GM23248 (cell line): ENCODE results near the gene CCDC142. TPM values are rescaled to one million over a fixed set of nuclear protein-coding genes. Genes with fewer than 3 reads are reported as not detected.

Experiments used
- DNase-seq: peaks from one replicate; pipeline ENCODE4 v3.0.0-alpha.2; 2015
- H2AFZ ChIP-seq: fragments of 200-600 bp; sonication (generic); 2 replicates; pipeline ENCODE4 v1.6.1; 2016; ENCODE audit warnings: antibody characterized with exemption
- H3F3A ChIP-seq: fragments of 200-600 bp; sonication (generic); 2 replicates; pipeline ENCODE4 v1.6.1; 2016; ENCODE audit warnings: mild to moderate bottlenecking, antibody characterized with exemption, mixed run types; ENCODE audit not compliant: insufficient read depth
- H3K27ac ChIP-seq: fragments of 200-600 bp; sonication (generic); 2 replicates; pipeline ENCODE4 v1.5.1; 2016; ENCODE audit warnings: mild to moderate bottlenecking
- H3K27me3 ChIP-seq: fragments of 200-600 bp; sonication (generic); replicated peaks from 2 replicates; pipeline ENCODE4 v1.6.1; 2016; ENCODE audit warnings: mild to moderate bottlenecking; ENCODE audit not compliant: insufficient read depth
- H3K36me3 ChIP-seq: fragments of 200-600 bp; sonication (generic); 2 replicates; pipeline ENCODE4 v1.6.1; 2016; ENCODE audit warnings: low read depth, mild to moderate bottlenecking
- H3K4me1 ChIP-seq: fragments of 200-600 bp; sonication (generic); 2 replicates; pipeline ENCODE4 v1.6.1; 2016; ENCODE audit warnings: mild to moderate bottlenecking; ENCODE audit not compliant: insufficient read depth
- H3K4me2 ChIP-seq: fragments of 200-600 bp; sonication (generic); one replicate; pipeline ENCODE4 v1.6.1; 2016; ENCODE audit warnings: mild to moderate bottlenecking; ENCODE audit not compliant: unreplicated experiment
- H3K4me3 ChIP-seq: fragments of 200-600 bp; sonication (generic); 2 replicates; pipeline ENCODE4 v1.5.1; 2016; ENCODE audit warnings: mild to moderate bottlenecking
- H3K79me2 ChIP-seq: fragments of 200-600 bp; sonication (generic); 2 replicates; pipeline ENCODE4 v1.6.1; 2016; ENCODE audit warnings: mild to moderate bottlenecking; ENCODE audit not compliant: insufficient read depth
- H3K9ac ChIP-seq: fragments of 200-600 bp; sonication (generic); 2 replicates; pipeline ENCODE4 v1.6.1; 2016; ENCODE audit warnings: mild to moderate bottlenecking
- H3K9me2 ChIP-seq: fragments of 200-600 bp; sonication (generic); 2 replicates; pipeline ENCODE4 v1.6.1; 2016; ENCODE audit warnings: mixed run types, mild to moderate bottlenecking, moderate library complexity; ENCODE audit not compliant: insufficient read depth
- H3K9me3 ChIP-seq: fragments of 200-600 bp; sonication (generic); one replicate; pipeline ENCODE4 v1.6.1; 2017; ENCODE audit warnings: low read depth
- H4K20me1 ChIP-seq: fragments of 200-600 bp; sonication (generic); 2 replicates; pipeline ENCODE4 v1.6.0; 2016; ENCODE audit not compliant: insufficient read depth
- EZH2 ChIP-seq: fragments of 200-600 bp; sonication (generic); IDR thresholded peaks from 2 replicates; pipeline ENCODE4 v1.6.1; 2018; ENCODE audit warnings: antibody characterized with exemption, mild to moderate bottlenecking; ENCODE audit not compliant: insufficient read depth, poor library complexity, severe bottlenecking
- EZH2phosphoT487 ChIP-seq: fragments of 200-600 bp; sonication (generic); IDR thresholded peaks from 2 replicates; pipeline ENCODE4 v1.6.1; 2018; ENCODE audit warnings: antibody characterized with exemption, moderate library complexity, mild to moderate bottlenecking, low read depth; ENCODE audit not compliant: insufficient read depth
- whole genome bisulfite sequencing, 2 experiments: methylation state at CpG; one replicate each; pipeline ENCODE4 v1.1.6; 2015 to 2017; ENCODE audit warnings: low lambda C conversion rate in 2 of 2, low coverage in 1 of 2; ENCODE audit errors: missing lambda C conversion rate in 2 of 2; 5-methylcytosine and 5-hydroxymethylcytosine counted together
- in situ Hi-C: fragments of 300-500 bp; cut with MboI; formaldehyde crosslinking; loops from 2 replicates; pipeline ENCODE4 v1.15.0; 2020
- polyA plus RNA-seq: library from polyadenylated mRNA; unstranded; fragments of >200 nt; fragmentation: Nextera tagmentation; extraction: Ambion mirVana; gene quantifications from 2 replicates; pipeline ENCODE4 v1.2.1, GENCODE V29; 2016
- total RNA-seq: library from RNA; depleted of rRNA; stranded (reverse); fragments of >200 nt; shearing (Covaris generic); gene quantifications from 2 replicates; pipeline ENCODE4 v1.2.3, GENCODE V29; 2014

CCDC142 gene
- total and polyA plus RNA-seq, 2 experiments from 2014 or later, result 5.1 to 6.8 TPM

DNA sequence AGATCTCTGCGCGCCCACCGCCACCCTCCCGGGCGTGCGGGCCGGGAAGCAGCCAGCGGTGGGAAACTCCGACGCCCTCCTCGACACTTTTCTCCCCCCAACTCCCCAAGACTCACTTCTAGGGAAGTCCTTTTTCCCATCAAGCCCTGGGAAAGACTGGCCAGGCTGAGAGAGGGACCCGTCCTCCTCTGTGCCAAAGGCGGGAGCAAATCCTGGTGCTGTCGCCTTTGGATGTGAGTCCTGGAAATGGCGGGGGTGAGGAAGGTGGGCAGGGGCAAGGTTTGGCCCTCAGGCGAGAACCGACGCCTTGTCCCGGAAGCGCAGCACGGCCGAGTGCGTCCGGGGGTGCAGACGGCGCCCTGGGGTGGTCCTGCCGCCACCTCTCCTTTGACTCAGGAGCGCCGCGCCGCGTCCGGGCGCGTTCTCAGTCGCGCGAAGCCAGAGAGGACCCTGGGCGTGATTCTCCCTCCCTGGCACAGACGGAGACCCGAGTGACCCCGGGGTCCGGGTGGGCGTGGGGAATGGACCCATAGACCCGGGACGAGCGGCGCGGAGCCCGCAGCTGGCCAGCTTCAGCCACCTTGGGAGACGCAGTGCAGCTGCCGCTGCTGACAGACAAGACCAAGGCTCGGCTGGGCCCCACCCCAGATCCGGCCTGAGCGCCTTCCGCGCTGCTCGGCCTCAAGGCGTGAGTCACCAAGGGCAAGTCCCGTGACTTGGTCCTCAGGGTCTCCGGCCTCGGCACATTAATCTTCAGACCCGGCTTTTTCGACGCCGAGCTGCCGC is 20.1 kb upstream of the CCDC142 start:
- H3K36me3 ChIP-seq, result no peaks in the 10 kb centered on the region
- H3K27me3 ChIP-seq, result no peaks in the 10 kb centered on the region
- H3F3A ChIP-seq, result peaks cover 18% of the 10 kb centered on the region
- no peaks in the 10 kb centered on the region for H4K20me1 ChIP-seq
- peak overlapping the region; percentile 76 for H3K4me3 ChIP-seq
- WGBS, 2 experiments, result 2% methylated on average over 24 to 54 of the region's 67 CpGs
- H3K4me1 ChIP-seq, result peaks cover 33% of the 10 kb centered on the region
- no peak for TF ChIP-seq EZH2phosphoT487
- no peak for TF ChIP-seq EZH2
- in situ Hi-C loops, result loop anchor here (5.0 kb wide), 1 partner anchor 84 kb away; no protein-coding TSS in a partner anchor
- peaks cover 26% of the 10 kb centered on the region for H3K79me2 ChIP-seq
- peak overlapping the region; percentile 56 for H3K27ac ChIP-seq
- H3K4me2 ChIP-seq, result peak overlapping the region; percentile 92
- peak overlapping the region; percentile 84 for H2AFZ ChIP-seq
- DNase-seq, result peak; percentile 93
- no peaks in the 10 kb centered on the region for H3K9me2 ChIP-seq
- no peaks in the 10 kb centered on the region for H3K9me3 ChIP-seq
- H3K9ac ChIP-seq, result peak overlapping the region; percentile 74

DNA sequence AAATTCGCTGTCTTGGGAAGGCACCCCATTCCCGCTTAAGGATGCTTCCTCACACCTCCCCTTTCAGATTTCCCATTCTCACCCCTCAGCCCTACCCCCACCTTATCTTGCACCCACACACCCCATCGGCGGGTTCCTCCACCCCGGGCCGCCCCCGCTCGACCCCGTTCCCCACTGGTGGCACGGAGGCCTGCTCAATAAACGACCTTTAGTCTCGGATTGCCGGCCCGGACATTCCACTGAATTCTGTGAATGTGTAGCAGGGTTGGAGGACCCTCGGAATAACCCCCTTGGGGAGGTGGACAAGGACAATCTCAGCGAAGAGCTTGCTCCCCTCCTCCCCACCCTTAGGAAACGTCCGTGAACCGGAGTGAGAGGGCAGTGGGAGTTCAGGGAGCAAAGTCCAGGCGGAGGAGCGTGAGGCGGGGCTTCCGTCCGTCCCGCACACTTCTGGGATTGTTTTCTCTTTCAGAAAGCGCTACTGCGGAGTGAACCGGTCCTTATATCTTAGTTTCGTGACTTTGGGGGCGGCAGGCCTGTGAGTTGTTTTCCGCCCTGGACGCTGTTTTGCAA is 19.4 kb upstream of the CCDC142 start:
- Histone ChIP-seq H3K79me2 (peaks cover 26% of the 10 kb centered on the region), H4K20me1 (no peaks in the 10 kb centered on the region), H3K9me2 (no peaks in the 10 kb centered on the region), H3K4me2 (peak overlapping the region; percentile 92), H3K27ac (no peak overlapping the region), H3F3A (peaks cover 18% of the 10 kb centered on the region), H3K4me1 (peaks cover 33% of the 10 kb centered on the region), H2AFZ (peak overlapping the region; percentile 84), H3K9ac (peak overlapping the region; percentile 74), H3K9me3 (no peaks in the 10 kb centered on the region), H3K27me3 (no peaks in the 10 kb centered on the region), H3K4me3 (peak overlapping the region; percentile 76), H3K36me3 (no peaks in the 10 kb centered on the region)
- no peak for TF ChIP-seq EZH2
- no peak for TF ChIP-seq EZH2phosphoT487
- WGBS, 2 experiments, result 32 to 35% methylated on average over 32 of the region's 32 CpGs
- DNase-seq, result peak; percentile 39
- in situ Hi-C loops, result loop anchor here (5.0 kb wide), 1 partner anchor 85 kb away; no protein-coding TSS in a partner anchor

DNA sequence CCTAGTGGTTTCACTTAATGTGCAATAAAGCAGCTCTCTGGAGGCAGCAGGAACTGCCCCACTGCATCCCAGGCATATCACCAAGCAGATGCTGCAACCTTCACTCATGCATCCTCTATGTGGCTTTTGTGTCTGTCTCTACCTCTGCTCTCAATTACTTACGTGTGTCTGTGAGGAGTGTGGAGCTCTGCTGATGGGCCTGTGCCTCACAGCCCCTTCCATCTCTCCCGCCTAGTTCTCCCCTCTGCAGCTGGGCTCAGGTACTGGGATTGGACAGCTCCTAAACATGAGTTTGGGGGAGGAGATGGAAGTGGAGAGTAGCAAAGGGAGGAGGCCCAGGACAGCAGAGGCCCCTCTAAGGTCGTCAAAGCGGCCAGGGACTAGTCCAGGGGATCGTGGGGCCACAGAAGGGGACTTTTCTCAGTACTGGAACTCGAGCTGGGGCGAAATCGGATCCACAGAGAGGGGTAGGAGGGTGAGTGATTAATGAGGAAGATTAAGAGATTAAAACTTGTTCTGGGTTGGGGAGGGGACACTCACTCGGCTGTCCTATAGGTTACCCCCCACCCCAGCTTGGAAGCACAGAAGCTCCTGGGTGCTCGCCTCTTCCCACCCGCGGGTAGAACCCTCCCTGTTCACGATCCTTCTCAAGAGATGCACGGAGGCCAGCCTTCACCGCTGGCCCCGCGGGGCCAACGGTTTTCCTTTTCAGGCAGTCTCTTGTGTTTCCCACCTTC is 18.7 kb upstream of the CCDC142 start:
- H4K20me1 ChIP-seq, result no peaks in the 10 kb centered on the region
- peaks cover 20% of the 10 kb centered on the region for H3K79me2 ChIP-seq
- no peak overlapping the region for H3K27ac ChIP-seq
- peaks cover 30% of the 10 kb centered on the region for H3K4me1 ChIP-seq
- in situ Hi-C loops, result loop anchor here (5.0 kb wide), 1 partner anchor 86 kb away; no protein-coding TSS in a partner anchor
- H3K36me3 ChIP-seq, result no peaks in the 10 kb centered on the region
- H2AFZ ChIP-seq, result no peak overlapping the region
- H3K9me3 ChIP-seq, result no peaks in the 10 kb centered on the region
- H3K9me2 ChIP-seq, result no peaks in the 10 kb centered on the region
- no peaks in the 10 kb centered on the region for H3K27me3 ChIP-seq
- H3K9ac ChIP-seq, result no peak overlapping the region
- peaks cover 13% of the 10 kb centered on the region for H3F3A ChIP-seq
- TF ChIP-seq EZH2 (no peak), EZH2phosphoT487 (no peak)
- DNase-seq, result no peak
- H3K4me3 ChIP-seq, result peak overlapping the region; percentile 76; the same call in 1 of the 2 replicates
- peak overlapping the region; percentile 92 for H3K4me2 ChIP-seq
- WGBS, 2 experiments, result 83 to 84% methylated on average over 18 of the region's 18 CpGs

DNA sequence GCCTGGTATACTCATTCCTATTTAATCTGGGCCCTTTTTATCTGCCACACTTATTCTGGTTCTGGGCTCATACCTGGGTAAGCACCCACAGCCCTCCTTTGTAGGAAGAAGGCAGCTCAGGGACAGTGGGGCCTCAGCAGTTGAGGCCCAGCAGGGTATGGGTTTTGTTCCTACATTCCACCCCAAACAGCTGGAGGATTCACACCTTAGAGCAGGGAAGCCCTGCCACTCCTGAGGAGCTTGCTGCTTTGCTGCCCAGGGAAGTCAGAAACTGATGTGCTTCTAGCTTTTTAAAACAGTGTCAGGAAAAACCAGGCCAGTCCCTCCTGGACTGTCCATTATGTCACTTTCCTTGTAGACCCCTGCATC is 17.8 kb upstream of the CCDC142 start:
- Histone ChIP-seq H3K36me3 (no peaks in the 10 kb centered on the region), H2AFZ (no peak overlapping the region), H3K4me1 (peaks cover 21% of the 10 kb centered on the region), H3F3A (peaks cover 12% of the 10 kb centered on the region), H3K4me3 (no peak overlapping the region), H3K9ac (no peak overlapping the region), H3K79me2 (peaks cover 10% of the 10 kb centered on the region), H3K4me2 (no peak overlapping the region), H3K9me3 (no peaks in the 10 kb centered on the region), H4K20me1 (no peaks in the 10 kb centered on the region), H3K27me3 (no peaks in the 10 kb centered on the region), H3K9me2 (no peaks in the 10 kb centered on the region), H3K27ac (no peak overlapping the region)
- in situ Hi-C loops, result loop anchor here (5.0 kb wide), 1 partner anchor 87 kb away; no protein-coding TSS in a partner anchor
- DNase-seq, result no peak
- TF ChIP-seq EZH2, result no peak
- no peak for TF ChIP-seq EZH2phosphoT487
